ENCODE data around the gene SLC16A3.
A peak's percentile ranks its signal among the peaks of the same experiment; 100 is the strongest.

SLC16A3 gene

DNA sequence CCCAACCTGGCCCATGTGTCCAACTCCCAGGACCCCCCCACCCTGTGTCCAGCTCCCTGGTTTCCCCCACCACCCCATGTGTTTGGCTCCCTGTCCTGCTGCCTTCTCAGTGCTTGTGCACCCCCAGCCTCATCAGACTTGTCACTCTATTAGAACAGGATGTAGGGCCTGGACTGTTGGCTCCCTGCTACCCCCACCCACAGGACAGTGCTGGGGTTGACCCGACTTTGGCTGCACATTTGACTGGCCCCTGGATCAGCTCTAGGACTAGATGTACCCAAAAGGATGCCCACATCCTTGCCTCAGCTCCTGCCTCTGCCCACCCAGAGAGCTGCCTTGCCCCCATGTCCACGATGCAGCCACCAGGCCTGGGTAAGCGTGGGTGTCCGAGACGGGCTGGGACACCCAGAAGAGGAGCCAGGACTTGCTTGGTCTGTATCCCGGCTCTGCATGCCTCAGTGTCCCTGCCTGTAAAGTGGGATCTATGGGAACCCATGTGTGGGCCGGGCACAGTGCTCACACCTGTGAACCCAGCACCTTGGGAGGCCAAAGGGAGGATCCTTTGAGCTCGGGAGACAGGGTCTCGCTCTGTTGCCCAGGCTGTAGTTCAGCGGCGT, 14.7 kb upstream of the SLC16A3 start:
- TF ChIP-seq POLR2A (IDR thresholded peaks at IDR 0.05; ENCODE audit: low read depth, low read length) = no peak
- FAIRE-seq (no peak), DNase-seq (ENCODE audit: insufficient read length, low spot score) (no peak)

DNA sequence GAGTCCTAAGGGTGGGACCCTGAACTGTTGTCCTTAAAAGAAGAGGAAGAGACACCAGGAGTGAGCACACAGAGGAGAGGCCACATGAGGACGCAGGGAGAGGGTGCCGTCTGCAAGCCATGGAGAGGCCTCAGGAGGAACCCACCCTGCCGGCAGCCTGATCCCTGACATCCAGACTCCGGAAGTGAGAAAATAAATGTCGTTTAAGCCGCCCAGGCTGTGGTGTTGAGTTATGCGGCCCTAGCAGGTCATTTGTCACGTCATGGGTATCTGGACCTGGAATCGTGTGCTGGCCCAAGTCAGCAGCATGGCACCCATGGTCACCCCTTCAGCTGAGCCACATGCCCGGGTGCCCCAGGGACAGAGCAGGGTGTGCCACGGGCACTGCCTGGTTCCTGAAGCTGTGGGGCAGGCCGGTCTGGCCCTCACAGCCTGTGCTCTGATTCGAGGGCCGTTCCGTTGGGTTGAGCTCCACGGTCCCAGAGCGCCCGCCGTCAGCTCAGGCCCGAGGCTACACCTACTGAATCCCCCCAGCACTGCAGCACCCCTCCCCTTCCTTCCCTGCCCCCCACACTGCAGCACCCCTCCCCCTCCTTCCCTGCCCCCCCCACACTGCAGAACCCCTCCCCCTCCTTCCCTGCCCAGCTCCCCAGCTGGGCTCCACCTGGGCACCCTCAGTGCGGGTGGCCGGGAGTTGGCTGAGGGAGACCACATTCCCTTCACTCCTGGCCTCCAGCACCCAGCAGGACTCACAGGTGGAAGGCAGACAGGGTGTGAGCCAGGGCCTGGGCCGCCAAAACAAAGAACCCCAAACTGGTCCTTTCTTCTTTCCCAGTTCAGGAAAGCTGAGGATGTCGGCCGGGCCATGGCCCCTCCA, 13.5 kb upstream of the SLC16A3 start:
- TF ChIP-seq POLR2A (IDR thresholded peaks at IDR 0.05; ENCODE audit: low read depth, low read length) = peak; percentile 8; the same call in 1 of the 2 replicates
- no peak for DNase-seq (ENCODE audit: insufficient read length, low spot score)
- no peak for FAIRE-seq

DNA sequence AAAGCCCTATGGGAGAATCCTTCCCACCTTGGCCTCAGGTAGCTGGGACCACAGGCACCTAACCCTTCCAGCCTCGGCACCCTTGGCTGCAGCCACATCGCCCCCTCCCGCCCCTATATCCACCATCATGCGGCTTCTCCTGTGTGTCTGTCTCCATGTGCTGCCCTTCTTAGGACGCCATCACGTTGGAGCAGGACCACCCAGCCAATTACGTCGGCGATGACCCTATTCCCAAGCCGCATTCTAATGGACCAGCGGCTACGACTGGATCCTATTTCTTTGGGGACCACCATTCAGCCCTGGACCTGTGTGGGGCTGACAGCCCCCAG, 12.9 kb upstream of the SLC16A3 start:
- no peak for TF ChIP-seq POLR2A (IDR thresholded peaks at IDR 0.05; ENCODE audit: low read depth, low read length)
- FAIRE-seq (no peak), DNase-seq (ENCODE audit: insufficient read length, low spot score) (no peak)

DNA sequence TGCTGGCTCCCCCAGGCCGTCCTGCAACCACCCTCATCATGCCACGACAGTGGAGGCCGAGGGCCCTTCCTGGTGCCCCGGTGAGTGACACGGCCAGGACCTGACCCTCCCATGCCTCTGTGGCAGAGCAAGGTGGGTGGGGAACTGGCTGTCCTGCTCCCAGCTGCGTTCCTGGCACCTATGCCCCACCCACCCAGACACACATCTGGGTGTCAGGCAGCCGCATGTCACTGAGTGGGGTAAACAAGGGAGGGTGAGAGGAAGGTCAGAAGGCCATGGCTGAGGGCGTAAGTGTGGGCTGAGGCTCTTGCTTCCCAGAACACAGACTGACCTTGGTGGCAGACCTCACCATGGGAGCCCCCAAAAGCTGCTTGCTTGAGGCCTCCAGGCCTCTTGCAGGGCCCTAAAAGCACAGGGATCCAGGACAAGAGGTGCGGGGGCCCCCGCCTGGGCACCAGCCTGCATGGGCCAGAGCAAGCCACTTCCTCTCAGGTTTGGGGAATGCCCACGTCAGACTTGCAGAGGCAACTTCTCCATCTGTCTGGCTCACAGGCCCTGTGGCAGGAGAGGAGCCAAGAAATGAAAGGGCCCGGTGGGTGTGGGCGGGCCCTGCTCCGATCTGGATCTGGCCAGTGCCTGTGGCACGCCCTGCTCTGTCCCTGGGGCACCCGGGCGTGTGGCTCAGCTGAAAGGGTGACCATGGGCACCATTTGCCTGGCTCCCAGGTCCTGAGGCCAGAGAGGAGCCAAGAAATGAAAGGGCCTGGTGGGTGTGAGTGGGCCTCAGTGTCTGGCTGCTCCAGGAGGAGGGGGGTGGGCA, 12.3 kb upstream of the SLC16A3 start:
- FAIRE-seq = no peak
- DNase-seq (ENCODE audit: insufficient read length, low spot score) = peak; percentile 77
- peak; percentile 16; the same call in 1 of the 2 replicates for TF ChIP-seq POLR2A (IDR thresholded peaks at IDR 0.05; ENCODE audit: low read depth, low read length)

DNA sequence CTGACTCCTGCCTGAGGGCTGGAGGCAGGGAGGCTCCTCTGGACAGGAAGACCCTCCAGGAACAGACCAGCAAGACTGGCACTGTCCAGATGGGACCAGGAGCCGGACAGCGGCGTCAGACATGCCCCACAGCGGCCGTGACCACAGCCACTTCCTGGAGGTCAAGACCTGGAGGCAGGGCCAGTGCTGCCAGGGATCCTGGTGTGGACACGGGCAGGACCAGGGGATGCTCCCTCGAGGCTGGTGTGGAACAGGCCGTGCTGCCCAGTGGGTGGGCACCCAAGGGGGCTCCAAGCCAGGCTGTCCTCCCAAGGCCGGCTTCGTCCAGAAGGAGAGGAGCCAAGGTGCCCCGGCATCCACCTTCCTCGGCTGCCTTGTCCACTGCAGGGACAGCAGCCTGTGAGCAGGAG, 11.7 kb upstream of the SLC16A3 start:
- DNase-seq (ENCODE audit: insufficient read length, low spot score) (peak; percentile 59), FAIRE-seq (no peak)
- TF ChIP-seq POLR2A (IDR thresholded peaks at IDR 0.05; ENCODE audit: low read depth, low read length) = no peak

DNA sequence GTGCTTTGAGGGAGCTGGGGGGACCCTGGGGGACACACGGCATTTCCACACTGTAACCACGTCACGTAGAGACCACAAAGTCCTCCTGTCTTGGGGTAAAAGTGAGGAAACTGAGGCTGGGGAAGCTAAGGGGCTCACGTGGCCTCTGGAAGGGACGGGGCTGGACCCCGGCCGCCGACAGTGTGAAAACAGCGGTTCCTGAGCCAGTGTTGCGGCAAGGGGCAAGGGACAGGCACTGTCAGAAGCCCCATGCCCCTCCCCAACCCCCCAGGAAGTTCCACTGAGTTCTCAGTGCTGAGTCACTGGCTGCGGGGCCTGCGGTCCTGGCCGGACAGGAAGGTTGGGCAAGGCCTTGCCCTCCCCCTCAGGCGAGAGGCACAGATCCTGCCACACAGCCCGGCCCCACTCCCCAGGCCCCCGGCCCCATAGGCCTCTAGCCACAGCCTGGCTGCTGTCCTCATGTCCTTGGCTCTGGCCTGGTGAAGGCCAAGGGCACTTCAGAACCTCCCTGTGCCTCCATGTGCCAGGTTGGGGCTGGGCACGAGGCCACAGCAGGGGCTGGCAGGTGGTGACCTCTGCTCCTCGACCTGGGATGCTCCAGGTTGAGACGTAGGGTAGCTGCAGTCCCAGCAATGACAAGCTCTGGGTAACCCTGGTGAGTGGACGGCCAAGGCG, 11.2 kb upstream of the SLC16A3 start:
- DNase-seq (ENCODE audit: insufficient read length, low spot score) = peak; percentile 67
- TF ChIP-seq POLR2A (IDR thresholded peaks at IDR 0.05; ENCODE audit: low read depth, low read length) = no peak; the same call in 1 of the 2 replicates
- no peak for FAIRE-seq

DNA sequence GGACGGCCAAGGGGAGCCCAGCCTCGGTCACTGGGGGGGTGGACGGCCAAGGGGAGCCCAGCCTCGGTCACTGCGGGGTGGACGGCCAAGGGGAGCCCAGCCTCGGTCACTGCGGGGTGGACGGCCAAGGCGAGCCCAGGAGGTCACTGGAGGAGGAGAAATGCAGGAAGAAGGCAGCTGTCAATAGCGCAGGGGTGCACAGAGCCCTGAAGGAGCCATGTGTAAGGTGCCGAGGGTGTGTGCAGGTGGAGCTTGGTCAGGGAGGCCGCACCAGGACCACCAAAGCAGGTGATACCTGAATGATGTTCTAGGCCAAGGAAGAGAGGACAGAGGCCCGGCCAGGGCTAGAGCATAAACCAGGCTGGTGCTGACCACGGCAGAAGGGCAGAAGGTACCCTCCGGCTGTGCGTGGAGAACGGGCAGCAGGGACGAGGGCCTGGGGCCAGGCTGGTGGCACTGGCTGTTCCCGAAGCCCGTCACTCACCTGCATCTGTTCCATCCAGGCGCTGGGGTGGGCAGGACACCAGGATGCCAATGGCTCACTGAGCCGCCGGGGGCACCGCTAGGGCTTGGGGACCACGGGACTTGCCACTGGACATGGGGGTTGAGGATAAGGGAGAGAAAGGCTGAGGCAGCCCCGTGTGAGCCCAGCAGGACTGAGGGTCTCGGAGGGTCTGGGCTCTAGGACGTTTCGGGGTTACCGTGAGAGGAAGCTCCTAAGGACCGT, 10.3 kb upstream of the SLC16A3 start:
- TF ChIP-seq POLR2A (IDR thresholded peaks at IDR 0.05; ENCODE audit: low read depth, low read length) = no peak; the same call in 1 of the 2 replicates
- no peak for FAIRE-seq
- DNase-seq (ENCODE audit: insufficient read length, low spot score) = no peak

DNA sequence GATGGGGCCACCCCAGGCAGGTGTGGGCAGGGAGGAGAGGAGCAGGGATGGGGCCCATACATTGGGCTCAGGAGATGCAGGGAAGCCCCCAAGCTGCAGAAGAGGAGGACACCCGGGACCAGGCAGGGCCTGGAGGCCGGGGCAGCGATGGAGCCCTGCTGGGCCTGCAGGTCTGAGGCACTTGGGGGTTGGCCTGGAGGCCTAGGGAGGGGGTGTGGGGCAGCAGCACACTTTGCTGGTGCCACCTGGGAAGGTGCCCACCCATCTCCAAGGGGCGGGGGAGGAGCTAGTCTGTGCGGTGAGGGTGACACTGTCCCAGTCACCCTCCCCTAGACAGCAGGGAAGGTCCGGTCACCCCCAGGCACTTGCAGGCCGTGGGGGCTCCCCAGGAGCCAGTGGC, 9.8 kb upstream of the SLC16A3 start:
- no peak for FAIRE-seq
- no peak for DNase-seq (ENCODE audit: insufficient read length, low spot score)

DNA sequence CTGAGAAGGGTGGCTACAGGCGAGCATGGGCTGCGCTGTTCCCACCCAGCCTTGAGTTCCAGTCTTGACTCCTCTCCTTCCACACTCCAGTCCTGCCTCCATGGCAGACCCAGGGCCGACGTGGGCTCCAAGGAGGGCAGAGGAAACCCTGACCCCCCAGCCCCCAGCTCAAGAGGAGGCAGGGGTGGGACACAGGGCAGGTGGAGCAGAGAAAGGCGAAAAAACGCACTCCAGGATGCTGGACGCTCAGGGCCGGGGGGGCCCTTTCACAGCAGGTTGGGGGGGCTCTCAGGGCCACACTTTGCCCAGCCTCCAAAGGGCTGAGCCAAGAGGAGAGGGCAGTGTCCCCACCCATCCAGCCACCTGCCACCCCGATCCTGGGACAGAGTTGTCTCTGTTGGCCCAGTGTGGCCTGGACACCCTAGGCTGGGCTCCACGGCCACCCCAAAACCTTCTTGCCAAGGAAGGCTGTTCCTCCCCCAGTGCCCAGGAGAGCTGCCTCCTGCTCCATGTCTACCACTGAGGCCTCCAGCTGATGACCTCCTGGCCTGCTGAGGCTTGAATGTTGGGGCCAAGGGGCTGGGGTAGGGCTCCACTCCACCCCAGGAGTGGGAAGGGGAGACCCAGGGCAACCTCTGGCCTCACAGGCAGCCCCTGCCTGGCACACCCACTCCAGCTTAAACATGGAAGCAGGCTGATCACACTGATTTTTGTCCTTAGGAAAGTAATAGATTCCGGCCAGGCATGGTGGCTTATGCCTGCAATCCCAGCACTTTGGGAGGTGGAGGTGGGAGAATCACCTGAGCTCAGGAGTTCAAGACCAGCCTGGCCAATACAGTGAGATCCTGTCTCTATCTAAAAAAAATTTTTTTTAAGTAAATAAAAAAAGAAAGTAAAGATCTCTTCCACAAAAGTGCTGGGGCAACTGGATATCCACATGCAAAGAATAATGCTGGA, 8.8 kb upstream of the SLC16A3 start:
- TF ChIP-seq POLR2A (IDR thresholded peaks at IDR 0.05; ENCODE audit: low read depth, low read length) = no peak
- no peak for FAIRE-seq
- DNase-seq (ENCODE audit: insufficient read length, low spot score) = no peak

More for the DNA sequence above, 9.8 kb upstream of the SLC16A3 start:
- no peak for TF ChIP-seq POLR2A (IDR thresholded peaks at IDR 0.05; ENCODE audit: low read depth, low read length)

DNA sequence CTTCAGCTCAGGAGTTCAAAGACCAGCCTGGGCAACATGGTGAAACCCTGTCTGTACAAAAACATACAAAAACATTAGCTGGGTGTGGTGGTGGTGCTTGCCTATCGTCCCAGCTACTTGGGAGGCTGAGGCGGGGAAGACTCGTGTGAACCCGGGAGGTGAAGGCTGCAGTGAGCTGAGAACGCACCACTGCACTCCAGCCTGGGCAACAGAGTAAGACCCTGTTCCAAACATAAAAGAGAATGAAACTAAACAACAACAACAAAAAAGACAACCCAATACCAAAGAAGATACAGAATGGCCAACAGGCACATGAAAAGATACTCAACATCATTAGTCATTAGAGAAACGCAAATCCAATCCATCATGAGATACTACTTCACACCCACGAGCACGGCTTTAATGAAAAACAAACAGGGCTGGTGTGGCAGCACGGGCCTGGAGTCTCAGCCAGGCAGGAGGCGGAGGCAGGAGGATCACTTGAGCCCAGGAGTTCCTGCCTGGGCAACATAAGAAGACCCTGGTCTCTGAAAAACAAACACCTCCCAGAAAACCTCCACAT, 7.4 kb upstream of the SLC16A3 start:
- FAIRE-seq (no peak), DNase-seq (ENCODE audit: insufficient read length, low spot score) (no peak)
- TF ChIP-seq POLR2A (IDR thresholded peaks at IDR 0.05; ENCODE audit: low read depth, low read length) = no peak

DNA sequence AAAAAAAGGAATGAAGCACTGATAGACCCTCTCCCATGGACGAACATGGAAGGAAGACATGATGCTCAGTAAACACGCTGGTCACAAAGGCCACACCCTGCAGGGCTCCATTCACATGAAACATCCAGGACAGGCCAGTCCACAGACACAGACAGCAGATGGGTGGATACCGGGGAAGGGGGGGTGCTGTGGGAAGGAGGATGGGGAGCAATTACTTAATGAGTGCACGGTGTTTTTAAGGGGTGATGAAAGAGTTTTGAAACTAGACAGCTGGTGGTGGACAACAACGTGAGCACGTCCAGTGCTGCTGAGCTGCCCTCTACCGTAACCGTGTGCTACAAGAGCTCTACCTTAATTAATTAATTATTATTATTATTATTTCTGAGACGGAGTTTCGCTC, 6.0 kb upstream of the SLC16A3 start:
- no peak for DNase-seq (ENCODE audit: insufficient read length, low spot score)
- no peak for FAIRE-seq
- TF ChIP-seq POLR2A (IDR thresholded peaks at IDR 0.05; ENCODE audit: low read depth, low read length) = no peak

DNA sequence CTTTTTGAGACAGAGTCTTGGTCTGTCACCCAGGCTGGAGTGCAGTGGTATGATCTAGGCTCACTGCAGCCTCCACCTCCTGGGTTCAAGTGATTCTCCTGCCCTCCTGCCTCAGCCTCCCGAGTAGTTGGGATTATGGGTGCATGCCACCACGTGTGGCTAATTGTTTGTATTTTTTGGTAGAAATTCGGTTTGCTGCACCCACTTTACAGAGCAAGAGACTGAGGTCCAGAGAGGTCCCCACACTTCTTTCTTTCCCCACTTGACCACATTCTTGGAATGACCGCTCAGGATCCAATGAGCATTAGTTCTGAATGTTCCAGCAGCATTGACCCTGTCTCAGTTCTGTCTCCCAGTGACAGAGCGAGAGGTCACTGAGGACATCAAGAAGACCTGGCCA, 5.3 kb upstream of the SLC16A3 start:
- no peak for DNase-seq (ENCODE audit: insufficient read length, low spot score)
- FAIRE-seq = no peak
- TF ChIP-seq POLR2A (IDR thresholded peaks at IDR 0.05; ENCODE audit: low read depth, low read length) = no peak
